ENCODE results near the gene YARS1. TPM values are rescaled to one million over a fixed set of nuclear protein-coding genes. Genes with fewer than 3 reads are reported as not detected.

YARS1 gene
- total and polyA plus RNA-seq, 2 of the 13 experiments (the other 11 are each of a cell fraction or from before 2014, with no cell fraction given): 50.1 to 113 TPM

DNA sequence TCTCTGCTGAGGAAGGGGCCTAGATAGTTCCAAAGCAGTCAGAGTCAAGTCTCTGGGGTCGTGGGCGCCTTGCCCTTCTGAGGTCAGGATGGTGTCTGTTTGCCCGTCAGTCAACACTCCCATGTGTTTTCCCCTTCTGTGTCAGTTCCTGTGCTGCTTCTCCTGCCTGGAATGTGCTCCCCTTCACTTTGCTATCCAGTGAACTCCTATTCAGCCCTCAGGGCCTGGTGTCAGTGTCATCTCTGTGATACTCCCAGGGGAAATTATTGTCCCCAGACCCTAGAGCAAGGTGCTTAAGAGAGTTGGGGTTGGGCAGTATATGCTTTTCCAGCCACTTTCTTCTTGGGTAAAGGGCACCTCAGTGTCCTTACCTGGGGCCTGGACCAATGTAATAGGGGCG is 68.8 kb downstream of the YARS1 start:
- Histone ChIP-seq H3K4me1 (ENCODE audit: insufficient read depth, low read length) (peaks cover 24% of the 10 kb centered on the region), H3K4me2 (ENCODE audit: low read depth, low read length) (no peak overlapping the region), H3K9me3 (ENCODE audit: low read length) (no peaks in the 10 kb centered on the region), H3K36me3 (replicated peaks in 1 of 2; ENCODE audit: control insufficient read depth in 1 of 2, insufficient read depth in 2 of 2, low read length in 2 of 2) (peaks cover 4% of the 10 kb centered on the region in 2 experiments; a peak in 2 of 5 replicates), H3K9ac (ENCODE audit: insufficient read depth, low read depth, low read length) (no peak overlapping the region), H3K79me2 (ENCODE audit: insufficient read depth, low read length) (peaks cover 26% of the 10 kb centered on the region), H2AFZ (ENCODE audit: low read length) (no peak overlapping the region), H3K4me3 (replicated peaks in 1 of 3; ENCODE audit: insufficient read depth in 1 of 3, low read depth in 2 of 3, low read length in 3 of 3) (no peak overlapping the region), H3K27ac (ENCODE audit: extremely low read length, insufficient read depth, low read length) (no peak overlapping the region), H4K20me1 (ENCODE audit: insufficient read depth, low read length) (no peaks in the 10 kb centered on the region; the same call in 1 of the 2 replicates), H3K27me3 (ENCODE audit: control insufficient read depth in 1 of 2, insufficient read depth in 2 of 2, low read length in 2 of 2) (no peaks in the 10 kb centered on the region)
- 92% methylated on average over 4 of the region's 4 CpGs for WGBS (ENCODE audit: low lambda C conversion rate)
- intact Hi-C loops (cut with micrococcal nuclease; ENCODE audit: unreplicated experiment) (no loop called here), in situ Hi-C loops (cut with HindIII; ENCODE audit: extremely low pct_ligation_motif_present, low pct_unique_long_range_greater_than_20kb) (no loop called here)
- FAIRE-seq (no peak), DNase-seq (ENCODE audit: low spot score) (no peak), ATAC-seq (no peak)
- ChIA-PET POLR2A (no interaction called here), CTCF (ENCODE audit: low intra/inter-chr PET ratio, low total read pairs) (interaction anchor here (0.7 kb wide), 1 partner anchor 36 kb away, joined by 3 read pairs; no protein-coding TSS in a partner anchor)
- BruUV-seq (replicated peaks): no TSS peak
- TF ChIP-seq, protein P1, sequence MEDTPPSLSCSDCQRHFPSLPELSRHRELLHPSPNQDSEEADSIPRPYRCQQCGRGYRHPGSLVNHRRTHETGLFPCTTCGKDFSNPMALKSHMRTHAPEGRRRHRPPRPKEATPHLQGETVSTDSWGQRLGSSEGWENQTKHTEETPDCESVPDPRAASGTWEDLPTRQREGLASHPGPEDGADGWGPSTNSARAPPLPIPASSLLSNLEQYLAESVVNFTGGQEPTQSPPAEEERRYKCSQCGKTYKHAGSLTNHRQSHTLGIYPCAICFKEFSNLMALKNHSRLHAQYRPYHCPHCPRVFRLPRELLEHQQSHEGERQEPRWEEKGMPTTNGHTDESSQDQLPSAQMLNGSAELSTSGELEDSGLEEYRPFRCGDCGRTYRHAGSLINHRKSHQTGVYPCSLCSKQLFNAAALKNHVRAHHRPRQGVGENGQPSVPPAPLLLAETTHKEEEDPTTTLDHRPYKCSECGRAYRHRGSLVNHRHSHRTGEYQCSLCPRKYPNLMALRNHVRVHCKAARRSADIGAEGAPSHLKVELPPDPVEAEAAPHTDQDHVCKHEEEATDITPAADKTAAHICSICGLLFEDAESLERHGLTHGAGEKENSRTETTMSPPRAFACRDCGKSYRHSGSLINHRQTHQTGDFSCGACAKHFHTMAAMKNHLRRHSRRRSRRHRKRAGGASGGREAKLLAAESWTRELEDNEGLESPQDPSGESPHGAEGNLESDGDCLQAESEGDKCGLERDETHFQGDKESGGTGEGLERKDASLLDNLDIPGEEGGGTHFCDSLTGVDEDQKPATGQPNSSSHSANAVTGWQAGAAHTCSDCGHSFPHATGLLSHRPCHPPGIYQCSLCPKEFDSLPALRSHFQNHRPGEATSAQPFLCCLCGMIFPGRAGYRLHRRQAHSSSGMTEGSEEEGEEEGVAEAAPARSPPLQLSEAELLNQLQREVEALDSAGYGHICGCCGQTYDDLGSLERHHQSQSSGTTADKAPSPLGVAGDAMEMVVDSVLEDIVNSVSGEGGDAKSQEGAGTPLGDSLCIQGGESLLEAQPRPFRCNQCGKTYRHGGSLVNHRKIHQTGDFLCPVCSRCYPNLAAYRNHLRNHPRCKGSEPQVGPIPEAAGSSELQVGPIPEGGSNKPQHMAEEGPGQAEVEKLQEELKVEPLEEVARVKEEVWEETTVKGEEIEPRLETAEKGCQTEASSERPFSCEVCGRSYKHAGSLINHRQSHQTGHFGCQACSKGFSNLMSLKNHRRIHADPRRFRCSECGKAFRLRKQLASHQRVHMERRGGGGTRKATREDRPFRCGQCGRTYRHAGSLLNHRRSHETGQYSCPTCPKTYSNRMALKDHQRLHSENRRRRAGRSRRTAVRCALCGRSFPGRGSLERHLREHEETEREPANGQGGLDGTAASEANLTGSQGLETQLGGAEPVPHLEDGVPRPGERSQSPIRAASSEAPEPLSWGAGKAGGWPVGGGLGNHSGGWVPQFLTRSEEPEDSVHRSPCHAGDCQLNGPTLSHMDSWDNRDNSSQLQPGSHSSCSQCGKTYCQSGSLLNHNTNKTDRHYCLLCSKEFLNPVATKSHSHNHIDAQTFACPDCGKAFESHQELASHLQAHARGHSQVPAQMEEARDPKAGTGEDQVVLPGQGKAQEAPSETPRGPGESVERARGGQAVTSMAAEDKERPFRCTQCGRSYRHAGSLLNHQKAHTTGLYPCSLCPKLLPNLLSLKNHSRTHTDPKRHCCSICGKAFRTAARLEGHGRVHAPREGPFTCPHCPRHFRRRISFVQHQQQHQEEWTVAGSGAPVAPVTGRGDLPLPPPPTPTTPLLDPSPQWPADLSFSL (CRISPR knock-in tag; IDR thresholded peaks at IDR 0.05): no peak
- no peak for TF ChIP-seq GATA4 (IDR thresholded peaks at IDR 0.05; ENCODE audit: borderline replicate concordance, low read depth)
- TF ChIP-seq ZNF124 (CRISPR knock-in tag; IDR thresholded peaks at IDR 0.05): no peak
- TF ChIP-seq, protein P2, sequence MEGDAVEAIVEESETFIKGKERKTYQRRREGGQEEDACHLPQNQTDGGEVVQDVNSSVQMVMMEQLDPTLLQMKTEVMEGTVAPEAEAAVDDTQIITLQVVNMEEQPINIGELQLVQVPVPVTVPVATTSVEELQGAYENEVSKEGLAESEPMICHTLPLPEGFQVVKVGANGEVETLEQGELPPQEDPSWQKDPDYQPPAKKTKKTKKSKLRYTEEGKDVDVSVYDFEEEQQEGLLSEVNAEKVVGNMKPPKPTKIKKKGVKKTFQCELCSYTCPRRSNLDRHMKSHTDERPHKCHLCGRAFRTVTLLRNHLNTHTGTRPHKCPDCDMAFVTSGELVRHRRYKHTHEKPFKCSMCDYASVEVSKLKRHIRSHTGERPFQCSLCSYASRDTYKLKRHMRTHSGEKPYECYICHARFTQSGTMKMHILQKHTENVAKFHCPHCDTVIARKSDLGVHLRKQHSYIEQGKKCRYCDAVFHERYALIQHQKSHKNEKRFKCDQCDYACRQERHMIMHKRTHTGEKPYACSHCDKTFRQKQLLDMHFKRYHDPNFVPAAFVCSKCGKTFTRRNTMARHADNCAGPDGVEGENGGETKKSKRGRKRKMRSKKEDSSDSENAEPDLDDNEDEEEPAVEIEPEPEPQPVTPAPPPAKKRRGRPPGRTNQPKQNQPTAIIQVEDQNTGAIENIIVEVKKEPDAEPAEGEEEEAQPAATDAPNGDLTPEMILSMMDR (CRISPR knock-in tag; IDR thresholded peaks at IDR 0.05): no peak

All from HepG2 (cell line).